ENCODE results near the gene LIN7A.
"Not testable (repeated sequence)": the region's sequence is repeated elsewhere in the genome, so short reads cannot be mapped to it uniquely, and the experiment has no call there.

Gene LIN7A

DNA sequence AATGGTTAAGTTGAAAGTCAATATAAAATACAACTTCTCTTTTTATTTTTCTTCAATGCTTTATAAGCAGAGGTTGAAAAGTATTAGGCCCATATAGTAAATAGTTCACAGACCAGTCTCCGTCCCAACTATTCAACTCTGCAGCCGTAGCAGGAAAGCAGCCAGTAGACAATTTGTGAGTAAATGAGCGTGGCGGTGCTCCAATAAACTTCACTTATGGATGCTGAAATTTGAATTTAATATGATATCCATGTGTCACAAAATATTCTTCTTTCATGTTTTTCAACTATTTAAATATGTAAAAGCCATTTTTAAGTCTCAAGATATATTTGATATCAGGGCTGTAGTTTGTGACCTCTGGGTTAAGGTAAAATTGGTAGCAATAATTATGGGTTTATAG, 17.7 kb downstream of the LIN7A start:
- no peak for DNase-seq (ENCODE audit: low read depth)

DNA sequence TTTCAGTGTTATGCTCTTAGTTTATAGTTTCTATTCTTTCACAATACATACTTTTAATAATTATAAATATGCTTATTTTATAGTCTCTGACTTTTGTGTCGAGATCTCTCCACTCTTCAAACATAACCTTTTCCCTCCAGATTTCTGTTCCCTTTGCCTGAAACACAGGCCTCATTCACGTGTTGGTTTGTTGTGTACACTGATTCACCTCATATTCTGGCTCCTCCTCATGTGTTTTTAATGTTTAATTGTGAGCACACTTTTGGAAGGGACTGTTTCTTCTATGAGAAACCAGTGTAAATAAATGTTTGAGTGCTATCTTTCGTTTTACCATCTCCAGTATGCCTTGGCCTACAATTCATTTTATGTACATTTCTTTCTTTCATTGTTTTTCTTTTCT, 20.1 kb downstream of the LIN7A start:
- DNase-seq (ENCODE audit: low read depth), result no peak

- DNase-seq (ENCODE audit: low read depth), result no peak
Measured at GRCh38 chr12:80912901-80913770, 24.6 kb downstream of the LIN7A start.

DNA sequence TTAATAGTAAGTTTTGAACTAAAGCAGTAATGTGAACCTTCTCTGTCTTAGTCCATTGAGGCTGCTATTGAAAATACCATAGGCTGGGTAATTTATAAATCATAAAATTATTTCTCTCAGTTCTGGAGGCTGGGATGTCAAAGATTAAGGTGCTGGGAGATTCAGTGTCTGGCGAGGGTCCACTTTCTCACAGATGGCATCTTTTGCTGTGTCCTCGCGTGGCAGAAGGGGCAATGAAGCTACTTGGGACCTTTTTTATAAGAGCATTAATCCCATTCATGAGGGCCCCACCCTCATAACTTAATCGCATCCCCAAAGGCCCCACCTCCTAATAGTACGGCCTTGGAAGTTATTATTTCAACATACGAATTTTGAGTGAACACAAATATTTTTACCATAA, 28.4 kb downstream of the LIN7A start:
- DNase-seq (ENCODE audit: low read depth), result no peak

DNA sequence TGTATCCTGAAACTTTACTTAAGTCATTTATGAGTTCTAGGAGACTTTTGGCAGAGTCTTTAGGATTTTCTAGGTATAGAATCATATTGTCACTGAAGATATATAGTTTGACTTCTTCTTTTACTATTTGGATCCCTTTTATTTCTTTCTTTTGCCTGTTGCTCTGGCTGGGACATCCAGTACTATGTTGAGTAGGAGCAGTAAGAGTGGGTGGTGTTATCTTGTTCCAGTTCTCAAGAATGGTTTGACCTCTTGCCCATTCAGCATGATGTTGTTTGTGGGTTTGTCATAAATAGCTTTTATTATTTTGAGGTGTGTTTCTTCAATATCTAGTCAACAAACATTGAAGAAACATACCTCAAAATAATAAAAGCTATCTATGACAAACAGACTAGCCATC, 35.0 kb downstream of the LIN7A start:
- DNase-seq (ENCODE audit: low read depth), result no peak

DNA sequence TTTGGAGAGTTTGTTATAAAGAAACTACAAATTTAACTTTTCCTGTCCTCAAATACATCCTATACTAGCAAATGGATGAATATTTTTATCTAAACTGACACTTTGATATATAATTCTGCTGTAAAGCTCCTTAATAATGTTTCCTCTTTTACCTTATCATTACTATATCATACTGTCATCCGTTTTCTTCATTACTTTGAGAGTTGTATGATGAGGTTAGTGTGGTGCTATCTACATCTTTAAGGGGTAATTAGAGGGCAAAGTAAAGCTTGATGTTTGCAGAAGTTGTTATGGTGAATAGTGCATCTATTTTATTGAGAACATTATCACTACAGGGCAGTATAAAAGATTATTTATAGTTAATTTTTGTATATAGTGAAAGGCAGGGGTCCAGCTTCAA, 36.1 kb downstream of the LIN7A start:
- no peak for DNase-seq (ENCODE audit: low read depth)

GRCh38 chr12:80895240-80895639, 42.5 kb downstream of the LIN7A start:
- no peak for DNase-seq (ENCODE audit: low read depth)

GRCh38 chr12:80894179-80894578, 43.6 kb downstream of the LIN7A start:
- DNase-seq (ENCODE audit: low read depth), result no peak

DNA sequence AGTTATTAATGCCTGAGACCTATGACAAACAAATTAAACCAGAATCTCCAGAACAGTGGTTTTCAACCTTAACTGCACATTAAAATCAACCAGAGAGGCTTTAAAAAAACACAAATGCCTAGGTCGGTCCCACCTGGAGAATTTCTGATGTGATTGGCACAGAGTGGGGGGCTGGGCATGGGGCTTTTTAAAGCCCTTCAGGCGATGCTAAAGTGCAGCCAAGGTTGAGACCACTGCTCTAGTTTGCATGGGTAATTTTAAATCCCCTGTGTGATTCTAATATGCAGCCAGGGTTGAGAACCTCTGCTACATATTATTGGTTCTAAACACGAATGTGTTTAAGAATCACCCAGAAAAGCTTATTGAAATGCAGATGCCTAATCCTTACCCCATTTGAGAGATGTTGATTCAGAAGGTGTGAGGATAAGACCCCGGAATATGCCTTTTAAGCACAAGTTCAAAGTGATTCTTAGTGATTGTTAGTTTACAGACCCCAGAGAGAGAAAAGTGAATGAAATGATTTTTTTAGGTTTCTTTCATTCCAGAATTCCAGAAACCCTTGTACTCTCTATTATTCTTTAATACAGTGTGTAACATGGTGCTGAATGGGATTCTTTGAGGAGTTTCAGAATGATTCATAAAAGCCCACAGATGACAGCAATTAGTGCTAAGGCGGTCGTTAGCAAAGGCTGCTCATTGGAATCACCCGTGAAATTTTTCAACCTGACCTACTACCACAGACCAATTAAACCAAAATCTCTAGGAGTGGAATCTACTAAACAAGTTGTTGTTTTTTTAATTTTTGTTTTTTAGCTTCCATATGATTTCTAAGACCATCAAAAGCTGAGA, 44.9 kb downstream of the LIN7A start:
- no peak for DNase-seq (ENCODE audit: low read depth)

- no peak for DNase-seq (ENCODE audit: low read depth)
Measured at GRCh38 chr12:80884651-80885050, 53.1 kb downstream of the LIN7A start.

- DNase-seq (ENCODE audit: low read depth), result no peak
Measured at GRCh38 chr12:80881106-80881505, 56.6 kb downstream of the LIN7A start.

- DNase-seq (ENCODE audit: low read depth), result not testable (repeated sequence)
Measured at GRCh38 chr12:80878452-80878851, 59.3 kb downstream of the LIN7A start.

GRCh38 chr12:80877721-80878265, 59.9 kb downstream of the LIN7A start:
- DNase-seq (ENCODE audit: low read depth), result no peak

DNA sequence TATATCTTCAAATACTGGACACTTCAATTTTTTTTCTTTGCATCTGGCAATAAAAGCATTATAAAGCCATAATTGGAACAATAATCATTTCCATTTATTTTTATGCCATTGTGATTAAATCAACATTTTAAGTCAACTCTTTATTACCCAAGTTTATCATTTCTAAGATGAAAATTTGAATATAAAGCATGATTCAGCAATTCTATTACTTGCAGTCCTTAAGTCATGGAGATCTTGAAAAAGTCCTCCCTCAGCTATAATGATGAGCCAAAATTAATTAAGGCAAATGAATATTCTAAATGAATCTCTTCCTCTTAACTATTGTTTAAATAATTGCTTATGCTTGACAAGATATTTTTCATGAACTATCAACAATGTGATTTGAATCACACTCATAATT, 65.7 kb downstream of the LIN7A start:
- no peak for DNase-seq (ENCODE audit: low read depth)

- no peak for DNase-seq (ENCODE audit: low read depth)
Measured at GRCh38 chr12:80869264-80869663, 68.5 kb downstream of the LIN7A start.

DNA sequence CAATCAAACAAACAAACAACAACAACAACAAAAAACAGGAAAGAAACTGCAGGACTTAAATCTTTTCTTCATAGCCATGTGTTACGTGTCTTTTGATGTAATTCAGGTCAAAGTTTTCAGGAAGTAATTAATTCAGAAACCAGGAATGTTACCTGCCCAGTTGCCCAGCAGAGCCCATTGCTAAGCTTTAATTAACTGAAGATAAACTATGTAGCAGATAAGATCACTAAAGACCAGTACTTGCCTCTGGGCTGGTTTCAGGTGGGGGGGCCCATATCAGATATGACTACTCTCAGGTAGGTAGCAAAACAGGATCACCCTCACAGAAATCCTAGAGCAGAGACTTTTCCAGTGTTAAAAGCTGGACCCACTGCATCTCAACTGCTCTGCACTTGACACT, 69.2 kb downstream of the LIN7A start:
- no peak for DNase-seq (ENCODE audit: low read depth)

DNA sequence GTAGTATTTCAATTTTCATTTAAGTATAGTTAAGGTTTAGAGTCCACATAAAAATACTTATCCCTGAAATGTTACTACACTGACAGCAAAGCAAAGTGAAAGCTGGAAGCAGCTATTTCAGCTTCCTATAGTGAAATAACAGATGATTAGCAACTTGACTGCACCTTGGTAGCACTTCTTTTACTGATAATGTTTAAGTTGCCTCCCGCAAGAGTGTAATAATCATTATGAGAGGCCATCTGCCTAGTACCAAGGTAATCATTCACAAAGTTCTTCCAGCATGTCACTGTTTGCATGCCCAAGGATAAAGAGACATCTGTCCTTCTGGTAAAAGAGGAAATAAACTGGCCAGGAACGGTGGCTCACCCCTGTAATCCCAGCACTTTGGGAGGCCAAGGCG, 69.8 kb downstream of the LIN7A start:
- no peak for DNase-seq (ENCODE audit: low read depth)

DNA sequence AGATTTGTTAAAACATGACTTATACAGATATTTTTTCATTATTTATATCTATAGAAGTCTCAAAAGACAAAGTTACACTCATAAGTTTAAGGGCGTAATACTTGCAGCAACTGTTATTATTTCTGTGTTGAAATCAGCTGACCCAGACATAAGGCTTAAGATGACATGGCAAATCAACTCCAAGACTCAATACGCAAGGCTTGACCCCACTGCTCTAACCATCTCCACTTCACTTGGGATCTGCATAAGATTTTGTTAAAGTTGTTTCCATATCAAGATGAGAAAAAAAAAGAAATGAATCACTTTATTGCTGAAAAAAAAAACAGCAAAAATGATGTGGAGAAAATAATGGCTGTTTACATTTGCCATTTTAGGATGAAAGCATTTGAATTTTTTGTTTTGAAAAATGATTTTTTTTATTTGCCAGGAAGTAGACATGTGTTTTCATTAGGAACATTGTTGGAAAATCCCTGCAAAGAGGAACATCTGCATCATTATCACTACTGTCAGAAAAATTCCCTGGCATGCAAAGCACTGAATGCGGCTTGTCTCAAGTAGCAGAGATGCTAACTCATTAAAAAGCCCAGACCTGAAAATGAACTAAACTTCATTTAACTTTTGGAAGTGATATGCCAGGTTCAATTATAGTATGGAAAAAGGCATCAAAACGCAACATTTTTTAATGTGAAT, 73.5 kb downstream of the LIN7A start:
- no peak for DNase-seq (ENCODE audit: low read depth)

DNA sequence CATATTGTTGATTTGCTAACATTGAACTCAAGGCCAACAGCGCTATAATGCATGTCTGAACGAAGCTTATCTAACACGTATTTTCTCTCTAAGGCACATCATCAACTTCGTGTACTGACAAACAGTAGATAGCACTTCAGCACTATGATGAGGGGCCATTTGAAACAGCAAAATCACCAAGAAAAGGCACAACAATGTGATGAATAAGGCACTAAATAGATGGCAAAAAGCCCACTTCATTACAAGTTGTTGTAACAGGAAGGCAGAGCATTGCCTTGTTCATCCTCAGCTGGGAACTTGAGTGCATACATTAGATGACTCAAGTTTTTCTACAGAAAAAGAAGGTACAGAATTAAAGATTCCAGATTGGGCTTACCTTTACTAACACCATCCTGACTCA, 75.2 kb downstream of the LIN7A start:
- DNase-seq (ENCODE audit: low read depth), result no peak

- DNase-seq (ENCODE audit: low read depth), result no peak
Measured at GRCh38 chr12:80861641-80862378, 75.9 kb downstream of the LIN7A start.

- no peak for DNase-seq (ENCODE audit: low read depth)
Measured at GRCh38 chr12:80860928-80861327, 76.8 kb downstream of the LIN7A start.

- DNase-seq (ENCODE audit: low read depth), result no peak
Measured at GRCh38 chr12:80860206-80860605, 77.5 kb downstream of the LIN7A start.
